ENCODE measurements around the gene SLC10A3.

Gene SLC10A3

DNA sequence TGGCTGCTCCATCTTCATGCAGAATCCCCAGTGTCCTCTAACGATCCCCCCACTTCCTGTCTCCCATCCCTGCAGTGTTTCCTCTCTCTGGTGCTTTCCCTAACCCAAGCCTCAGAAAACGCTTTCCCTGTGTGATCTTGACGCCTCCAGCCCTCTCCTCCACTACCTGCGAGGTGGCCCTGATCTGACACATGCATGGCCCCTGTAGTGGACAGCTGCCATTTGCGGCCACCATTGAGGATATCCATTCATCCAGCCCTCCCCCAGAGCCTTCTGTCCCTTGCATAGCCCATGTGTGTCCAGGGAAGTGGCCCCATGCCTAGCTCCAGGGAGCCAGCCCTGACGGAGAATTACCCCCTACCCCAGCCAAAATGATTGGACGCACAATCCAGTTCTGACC is 7.1 kb downstream of the SLC10A3 start:
- Mint-ChIP-seq H3K4me3 (no peak overlapping the region), H3K4me1 (peaks cover 16% of the 10 kb centered on the region), H3K36me3 (ENCODE audit: low read depth) (peaks cover 14% of the 10 kb centered on the region), H3K27ac (no peak overlapping the region), H3K27me3 (ENCODE audit: low read depth, poor library complexity) (peaks cover 9% of the 10 kb centered on the region), H3K9me3 (peaks cover 65% of the 10 kb centered on the region)
- TF ChIP-seq, protein P1, sequence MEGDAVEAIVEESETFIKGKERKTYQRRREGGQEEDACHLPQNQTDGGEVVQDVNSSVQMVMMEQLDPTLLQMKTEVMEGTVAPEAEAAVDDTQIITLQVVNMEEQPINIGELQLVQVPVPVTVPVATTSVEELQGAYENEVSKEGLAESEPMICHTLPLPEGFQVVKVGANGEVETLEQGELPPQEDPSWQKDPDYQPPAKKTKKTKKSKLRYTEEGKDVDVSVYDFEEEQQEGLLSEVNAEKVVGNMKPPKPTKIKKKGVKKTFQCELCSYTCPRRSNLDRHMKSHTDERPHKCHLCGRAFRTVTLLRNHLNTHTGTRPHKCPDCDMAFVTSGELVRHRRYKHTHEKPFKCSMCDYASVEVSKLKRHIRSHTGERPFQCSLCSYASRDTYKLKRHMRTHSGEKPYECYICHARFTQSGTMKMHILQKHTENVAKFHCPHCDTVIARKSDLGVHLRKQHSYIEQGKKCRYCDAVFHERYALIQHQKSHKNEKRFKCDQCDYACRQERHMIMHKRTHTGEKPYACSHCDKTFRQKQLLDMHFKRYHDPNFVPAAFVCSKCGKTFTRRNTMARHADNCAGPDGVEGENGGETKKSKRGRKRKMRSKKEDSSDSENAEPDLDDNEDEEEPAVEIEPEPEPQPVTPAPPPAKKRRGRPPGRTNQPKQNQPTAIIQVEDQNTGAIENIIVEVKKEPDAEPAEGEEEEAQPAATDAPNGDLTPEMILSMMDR (IDR thresholded peaks at IDR 0.05) = no peak
- no peak for DNase-seq

DNA sequence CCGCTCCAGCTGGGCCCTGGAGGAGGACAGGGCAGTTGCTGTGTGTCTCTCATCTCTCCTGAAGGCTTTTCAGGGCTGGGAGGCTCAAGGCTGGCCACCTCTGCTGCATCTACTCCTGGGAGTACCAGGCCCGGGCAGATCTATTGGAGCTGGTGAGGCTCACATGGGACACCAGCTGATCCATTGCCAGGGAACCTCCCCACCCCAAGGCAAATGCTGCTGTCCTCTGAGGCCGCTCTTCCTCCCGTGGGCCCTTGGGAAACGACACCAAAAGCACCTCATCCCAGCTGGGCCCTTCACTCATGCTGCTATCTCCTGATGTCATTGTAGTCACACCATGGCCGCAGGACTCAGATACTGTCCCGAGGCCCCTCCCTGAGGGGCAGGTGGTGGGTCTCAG is 7.6 kb downstream of the SLC10A3 start:
- H3K36me3 Mint-ChIP-seq (ENCODE audit: low read depth) = peaks cover 9% of the 10 kb centered on the region
- H3K4me3 Mint-ChIP-seq = no peak overlapping the region
- TF ChIP-seq, protein P1 (IDR thresholded peaks at IDR 0.05) = no peak
- peaks cover 9% of the 10 kb centered on the region for H3K27me3 Mint-ChIP-seq (ENCODE audit: low read depth, poor library complexity)
- peaks cover 16% of the 10 kb centered on the region for H3K4me1 Mint-ChIP-seq
- H3K9me3 Mint-ChIP-seq = peaks cover 65% of the 10 kb centered on the region
- DNase-seq = no peak
- H3K27ac Mint-ChIP-seq = no peak overlapping the region

DNA sequence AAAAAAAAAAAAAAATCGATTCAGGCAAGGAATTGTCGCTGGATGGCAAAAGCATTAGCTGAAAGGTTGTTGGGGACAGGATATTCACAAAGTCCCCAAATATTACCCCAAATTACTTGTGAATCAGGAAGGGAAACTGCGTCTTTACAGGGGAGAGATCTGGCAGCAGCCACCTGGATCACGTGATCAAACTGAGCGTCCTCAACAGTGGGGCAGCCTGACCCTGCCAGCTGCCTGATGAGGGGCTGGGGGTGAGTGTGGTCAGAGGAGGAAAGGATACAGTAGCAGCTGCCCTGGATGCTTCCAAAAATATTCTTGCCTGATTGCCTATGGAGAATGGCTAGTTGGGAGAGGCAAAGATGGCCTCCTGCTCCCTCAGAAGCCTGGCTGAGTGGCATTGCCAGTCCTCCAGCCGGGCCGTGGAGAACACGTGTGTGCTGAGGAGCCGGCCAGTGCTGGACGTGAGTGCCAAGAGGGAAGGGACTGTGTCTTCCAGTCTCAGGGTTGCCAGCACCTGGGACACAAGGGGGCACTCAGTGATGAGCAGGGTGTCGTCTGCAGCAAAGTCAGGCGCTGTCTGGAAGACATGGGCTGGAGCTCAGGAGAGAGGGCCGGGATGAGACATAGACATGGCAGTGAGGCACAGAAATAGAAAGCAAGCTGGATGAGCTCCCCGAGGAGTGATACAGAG is 8.4 kb downstream of the SLC10A3 start:
- Mint-ChIP-seq H3K27ac (no peak overlapping the region), H3K4me3 (no peak overlapping the region), H3K36me3 (ENCODE audit: low read depth) (peaks cover 6% of the 10 kb centered on the region), H3K27me3 (ENCODE audit: low read depth, poor library complexity) (peaks cover 9% of the 10 kb centered on the region), H3K9me3 (peaks cover 68% of the 10 kb centered on the region), H3K4me1 (peaks cover 20% of the 10 kb centered on the region)
- DNase-seq = no peak
- TF ChIP-seq, protein P1 (IDR thresholded peaks at IDR 0.05) = no peak

DNA sequence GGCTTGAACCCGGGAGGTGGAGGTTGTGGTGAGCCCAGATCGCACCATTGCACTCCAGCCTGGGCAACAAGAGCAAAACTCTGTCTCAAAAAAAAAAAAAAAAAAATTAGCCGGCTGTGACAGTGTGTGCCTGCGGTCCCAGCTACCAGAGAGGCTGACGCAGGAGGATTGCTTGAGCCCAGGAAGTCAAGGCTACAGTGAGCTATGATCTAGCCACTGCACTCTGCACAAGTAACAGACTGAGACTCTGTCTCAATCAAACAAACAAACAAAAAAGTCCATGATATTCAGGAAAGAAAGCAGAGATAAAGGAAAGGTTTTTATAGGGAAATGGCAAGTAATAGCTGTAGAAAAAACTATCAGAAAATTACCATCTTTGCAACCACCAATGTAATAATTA is 9.2 kb downstream of the SLC10A3 start:
- no peak for DNase-seq
- Mint-ChIP-seq H3K4me3 (no peak overlapping the region), H3K27ac (no peak overlapping the region), H3K4me1 (peaks cover 27% of the 10 kb centered on the region), H3K9me3 (peaks cover 74% of the 10 kb centered on the region), H3K27me3 (ENCODE audit: low read depth, poor library complexity) (peaks cover 9% of the 10 kb centered on the region), H3K36me3 (ENCODE audit: low read depth) (peaks cover 6% of the 10 kb centered on the region)
- TF ChIP-seq, protein P1 (IDR thresholded peaks at IDR 0.05) = no peak

DNA sequence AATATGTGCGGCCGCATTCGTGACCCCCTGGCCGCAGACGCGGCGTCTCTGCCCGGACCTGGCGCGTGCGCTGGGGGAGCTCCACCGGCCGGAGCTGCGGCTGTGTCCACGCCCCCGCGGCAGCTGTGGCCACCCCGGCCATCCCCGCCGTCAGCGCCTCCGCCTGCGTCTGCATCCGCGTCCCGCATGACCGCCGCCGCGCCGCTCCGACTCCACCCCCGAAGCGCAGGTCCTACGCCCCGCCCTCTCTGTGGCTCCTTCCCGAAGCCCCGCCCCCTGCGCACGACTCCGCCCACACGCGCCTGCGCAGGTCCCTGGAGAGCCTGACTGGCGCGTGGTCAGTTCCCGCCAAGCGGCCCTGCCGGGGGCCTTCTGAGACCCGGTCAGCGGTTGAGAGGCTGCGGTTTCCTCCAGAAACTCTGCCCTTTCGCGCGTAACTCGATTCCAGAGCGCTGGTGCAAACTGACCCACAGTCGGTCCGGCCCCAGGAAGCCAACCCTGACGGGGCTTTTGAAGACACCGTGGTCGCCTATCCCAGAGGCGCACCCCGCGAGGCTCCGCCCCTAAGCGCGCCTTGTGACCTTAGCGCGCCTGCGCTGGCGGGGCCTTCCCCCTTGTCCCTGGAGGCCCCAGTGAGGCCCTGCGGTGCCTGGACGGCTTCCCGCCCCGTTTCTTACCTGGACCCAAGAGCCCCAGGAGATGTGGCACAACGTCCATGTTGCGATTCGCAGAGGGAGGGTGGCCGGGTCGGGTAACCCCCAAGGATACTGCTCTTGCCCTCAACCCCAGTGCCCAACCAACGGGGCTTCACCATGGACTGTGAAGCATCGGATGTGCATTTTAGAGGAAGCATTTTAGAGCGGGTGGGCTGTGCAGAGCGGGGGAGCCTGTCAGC is 11.5 kb downstream of the SLC10A3 start, which contains the start of gene LAGE3:
Gene LAGE3, minus strand, starts transcription at position 554 of the 895 bp plus-strand sequence. Its CDS starts 366 bp downstream, at position 188.
- H3K27ac Mint-ChIP-seq = no peak within 1 kb of the TSS
- peaks cover 14% of the 10 kb centered on the region for H3K36me3 Mint-ChIP-seq (ENCODE audit: low read depth)
- H3K4me3 Mint-ChIP-seq = peak within 1 kb of the TSS; percentile 83
- DNase-seq = peak; percentile 95
- peaks cover 9% of the 10 kb centered on the region for H3K27me3 Mint-ChIP-seq (ENCODE audit: low read depth, poor library complexity)
- TF ChIP-seq, protein P1 (IDR thresholded peaks at IDR 0.05) = no peak
- H3K9me3 Mint-ChIP-seq = peaks cover 74% of the 10 kb centered on the region
- H3K4me1 Mint-ChIP-seq = peaks cover 27% of the 10 kb centered on the region

Measured in nephron progenitor cell (in vitro differentiated cells).